HEK293T (cell line): Measurements from ENCODE around the gene TGFB1.

Experiments used
- BHLHE40 ChIP-seq: fragments of 450-650 bp; IDR thresholded peaks from 2 replicates; pipeline ENCODE4 v1.6.1; 2016; ENCODE audit warnings: mild to moderate bottlenecking, moderate library complexity, borderline replicate concordance
- ELF4 ChIP-seq: fragments of 450-650 bp; IDR thresholded peaks from 2 replicates; pipeline ENCODE4 v1.6.1; 2017; ENCODE audit warnings: antibody characterized with exemption
- FOXA1 ChIP-seq: fragments of 450-650 bp; IDR thresholded peaks from 2 replicates; pipeline ENCODE4 v1.6.1; 2016; ENCODE audit warnings: mild to moderate bottlenecking
- FOXK2 ChIP-seq: fragments of 450-650 bp; IDR thresholded peaks from 2 replicates; pipeline ENCODE4 v1.6.1; 2016; ENCODE audit warnings: mild to moderate bottlenecking
- FOXM1 ChIP-seq: fragments of 450-650 bp; IDR thresholded peaks from 2 replicates; pipeline ENCODE4 v1.6.1; 2017; ENCODE audit warnings: mild to moderate bottlenecking, borderline replicate concordance
- HDGF ChIP-seq: fragments of 450-650 bp; IDR thresholded peaks from 2 replicates; pipeline ENCODE4 v1.6.1; 2017; ENCODE audit warnings: antibody characterized with exemption, borderline replicate concordance
- L3MBTL2 ChIP-seq: fragments of 450-650 bp; conservative IDR thresholded peaks from 2 replicates; pipeline ENCODE4 v1.6.1; 2016; ENCODE audit warnings: mild to moderate bottlenecking
- LEF1 ChIP-seq: fragments of 450-650 bp; IDR thresholded peaks from 2 replicates; pipeline ENCODE4 v1.6.1; 2017; ENCODE audit warnings: mild to moderate bottlenecking, borderline replicate concordance
- NFRKB ChIP-seq: fragments of 450-650 bp; IDR thresholded peaks from 2 replicates; pipeline ENCODE4 v1.6.1; 2016; ENCODE audit warnings: mild to moderate bottlenecking, moderate library complexity
- SP1 ChIP-seq: fragments of 450-650 bp; IDR thresholded peaks from 2 replicates; pipeline ENCODE4 v1.6.1; 2017
- SUZ12 ChIP-seq: fragments of 450-650 bp; IDR thresholded peaks from 2 replicates; pipeline ENCODE4 v1.6.1; 2016; ENCODE audit warnings: mild to moderate bottlenecking
- TARDBP ChIP-seq: fragments of 450-650 bp; IDR thresholded peaks from 2 replicates; pipeline ENCODE4 v1.6.1; 2016
- ZNF384 ChIP-seq: fragments of 450-650 bp; IDR thresholded peaks from 2 replicates; pipeline ENCODE4 v1.6.1; 2016

DNA sequence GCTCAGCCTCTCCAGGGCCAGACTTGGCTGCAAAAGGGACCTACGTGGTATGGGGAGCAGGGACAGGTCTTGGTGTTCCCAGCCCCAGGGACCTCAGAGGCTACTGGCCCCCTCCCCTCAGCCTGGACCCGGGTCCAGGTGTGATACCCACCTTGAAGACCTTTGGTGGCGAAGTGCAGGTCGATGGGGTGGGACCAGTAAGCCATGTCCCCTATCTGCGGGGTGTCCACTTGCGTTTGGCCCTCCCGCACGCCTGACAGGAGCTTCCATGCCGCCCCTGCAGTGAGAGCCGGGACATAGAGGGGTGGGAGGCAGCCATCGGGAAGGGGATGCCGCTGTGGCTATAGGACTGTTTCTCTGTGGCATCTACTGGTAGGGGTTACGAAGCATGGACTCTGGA, 4.0 kb upstream of the TGFB1 start:
- TF ChIP-seq SUZ12 (no peak), ZNF384 (no peak), SP1 (no peak), FOXK2 (no peak), FOXM1 (no peak), BHLHE40 (no peak), HDGF (no peak), LEF1 (no peak), TARDBP (no peak), FOXA1 (no peak), ELF4 (no peak), L3MBTL2 (no peak), NFRKB (no peak)
